ENCODE results near the gene ICAM3. TPM values are rescaled to one million over a fixed set of nuclear protein-coding genes. Genes with fewer than 3 reads are reported as not detected.
A peak's percentile ranks its signal among the peaks of the same experiment; 100 is the strongest.

ICAM3 gene
- total RNA-seq, 2 experiments from 2014 or later: 76.3 to 79.6 TPM

- Mint-ChIP-seq H3K27ac (no peak overlapping the region), H3K4me1 (peaks cover 43% of the 10 kb centered on the region), H3K36me3 (peaks cover 2% of the 10 kb centered on the region), H3K4me3 (peak overlapping the region; percentile 63), H3K27me3 (peaks cover 86% of the 10 kb centered on the region), H3K9me3 (no peaks in the 10 kb centered on the region)
- no peak for DNase-seq
Measured at GRCh38 chr19:10292789-10293636, 46.4 kb downstream of the ICAM3 start.

- no peaks in the 10 kb centered on the region for H3K9me3 Mint-ChIP-seq
- peaks cover 93% of the 10 kb centered on the region for H3K27me3 Mint-ChIP-seq
- peaks cover 47% of the 10 kb centered on the region for H3K4me1 Mint-ChIP-seq
- H3K27ac Mint-ChIP-seq: no peak overlapping the region
- DNase-seq: peak; percentile 70
- peak overlapping the region; percentile 63 for H3K4me3 Mint-ChIP-seq
- H3K36me3 Mint-ChIP-seq: peaks cover 2% of the 10 kb centered on the region
Measured at GRCh38 chr19:10292206-10292788, 47.1 kb downstream of the ICAM3 start.

DNA sequence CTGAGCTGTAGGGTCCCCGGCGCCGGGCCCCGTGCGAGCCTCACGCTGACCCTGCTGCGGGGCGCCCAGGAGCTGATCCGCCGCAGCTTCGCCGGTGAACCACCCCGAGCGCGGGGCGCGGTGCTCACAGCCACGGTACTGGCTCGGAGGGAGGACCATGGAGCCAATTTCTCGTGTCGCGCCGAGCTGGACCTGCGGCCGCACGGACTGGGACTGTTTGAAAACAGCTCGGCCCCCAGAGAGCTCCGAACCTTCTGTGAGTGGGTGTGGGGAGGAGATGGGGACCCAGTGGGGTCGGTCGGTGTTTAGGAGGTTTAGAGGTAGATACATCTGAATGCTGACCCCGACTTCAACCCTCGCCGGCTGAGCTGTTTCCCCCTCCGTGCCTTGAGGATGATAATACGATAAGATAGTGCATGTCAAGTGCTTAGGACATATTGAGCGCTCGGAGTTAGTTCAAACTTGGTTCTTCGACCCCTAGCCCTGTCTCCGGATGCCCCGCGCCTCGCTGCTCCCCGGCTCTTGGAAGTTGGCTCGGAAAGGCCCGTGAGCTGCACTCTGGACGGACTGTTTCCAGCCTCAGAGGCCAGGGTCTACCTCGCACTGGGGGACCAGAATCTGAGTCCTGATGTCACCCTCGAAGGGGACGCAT, 47.7 kb downstream of the ICAM3 start:
- Mint-ChIP-seq H3K4me1 (peaks cover 51% of the 10 kb centered on the region), H3K36me3 (peaks cover 2% of the 10 kb centered on the region), H3K27ac (no peak overlapping the region), H3K9me3 (no peaks in the 10 kb centered on the region), H3K27me3 (peaks cover 92% of the 10 kb centered on the region), H3K4me3 (peak overlapping the region; percentile 63)
- DNase-seq: no peak

- peak; percentile 48 for DNase-seq
- peaks cover 90% of the 10 kb centered on the region for H3K27me3 Mint-ChIP-seq
- peaks cover 7% of the 10 kb centered on the region for H3K36me3 Mint-ChIP-seq
- H3K4me1 Mint-ChIP-seq: peaks cover 57% of the 10 kb centered on the region
- no peaks in the 10 kb centered on the region for H3K9me3 Mint-ChIP-seq
- no peak overlapping the region for H3K27ac Mint-ChIP-seq
- peak overlapping the region; percentile 77 for H3K4me3 Mint-ChIP-seq
Measured at GRCh38 chr19:10290876-10291553, 48.4 kb downstream of the ICAM3 start.

DNA sequence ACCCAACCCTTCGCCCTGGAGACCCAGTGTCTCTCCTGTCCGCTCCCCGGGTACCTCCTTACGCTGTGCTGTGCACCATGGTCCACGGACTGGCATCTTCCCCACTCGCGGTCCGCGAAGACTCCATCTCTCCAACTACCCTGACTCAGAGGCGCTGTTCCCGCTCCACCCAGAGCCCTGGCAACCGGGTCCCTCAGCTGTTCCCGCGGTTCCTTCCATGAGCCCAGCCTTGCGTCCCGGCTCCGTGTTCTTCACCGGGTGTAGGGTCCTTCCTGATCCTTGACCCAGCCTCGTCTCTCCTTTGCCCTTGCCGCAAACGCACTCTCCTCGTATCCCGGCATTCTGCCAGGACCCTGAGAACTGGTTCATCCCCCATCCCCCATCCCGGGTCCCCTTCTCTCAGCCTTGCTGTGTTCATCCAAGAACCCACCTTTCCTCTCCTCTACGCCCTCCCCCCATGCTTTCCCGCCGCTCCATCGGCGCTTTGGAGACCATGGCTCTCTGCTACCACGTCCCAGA, 49.0 kb downstream of the ICAM3 start:
- Mint-ChIP-seq H3K36me3 (peaks cover 10% of the 10 kb centered on the region), H3K9me3 (no peaks in the 10 kb centered on the region), H3K27ac (peak overlapping the region; percentile 11), H3K27me3 (peaks cover 84% of the 10 kb centered on the region), H3K4me1 (peaks cover 55% of the 10 kb centered on the region), H3K4me3 (peak overlapping the region; percentile 77)
- no peak for DNase-seq

- Mint-ChIP-seq H3K4me3 (peak within 1 kb of the TSS; percentile 77), H3K9me3 (no peaks in the 10 kb centered on the region), H3K4me1 (peaks cover 58% of the 10 kb centered on the region), H3K36me3 (peaks cover 16% of the 10 kb centered on the region), H3K27me3 (peaks cover 79% of the 10 kb centered on the region), H3K27ac (peak within 1 kb of the TSS; percentile 25)
- peak; percentile 57 for DNase-seq
Measured at GRCh38 chr19:10289836-10290356, 49.5 kb downstream of the ICAM3 start, which contains the start of gene ICAM5. Gene ICAM5 (plus strand): TSS chr19:10289952. CDS start chr19:10290044, 92 bp downstream.

GRCh38 chr19:10289167-10289835, 50.1 kb downstream of the ICAM3 start:
- Mint-ChIP-seq H3K27me3 (peaks cover 73% of the 10 kb centered on the region), H3K4me1 (peaks cover 54% of the 10 kb centered on the region), H3K4me3 (peak overlapping the region; percentile 77), H3K27ac (no peak overlapping the region), H3K9me3 (no peaks in the 10 kb centered on the region), H3K36me3 (peaks cover 22% of the 10 kb centered on the region)
- DNase-seq: peak; percentile 77

DNA sequence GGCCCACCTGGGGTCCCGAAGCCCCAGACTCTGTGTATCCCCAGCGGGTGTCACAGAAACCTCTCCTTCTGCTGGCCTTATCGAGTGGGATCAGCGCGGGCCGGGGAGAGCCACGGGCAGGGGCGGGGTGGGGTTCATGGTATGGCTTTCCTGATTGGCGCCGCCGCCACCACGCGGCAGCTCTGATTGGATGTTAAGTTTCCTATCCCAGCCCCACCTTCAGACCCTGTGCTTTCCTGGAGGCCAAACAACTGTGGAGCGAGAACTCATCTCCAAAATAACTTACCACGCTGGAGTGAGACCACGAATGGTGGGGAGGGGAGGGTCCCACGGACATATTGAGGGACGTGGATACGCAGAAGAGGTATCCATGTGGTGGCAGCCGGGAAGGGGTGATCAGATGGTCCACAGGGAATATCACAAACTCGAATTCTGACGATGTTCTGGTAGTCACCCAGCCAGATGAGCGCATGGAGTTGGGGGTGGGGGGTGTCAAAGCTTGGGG, 50.7 kb downstream of the ICAM3 start:
- peaks cover 25% of the 10 kb centered on the region for H3K36me3 Mint-ChIP-seq
- H3K27me3 Mint-ChIP-seq: peaks cover 67% of the 10 kb centered on the region
- DNase-seq: peak; percentile 44
- H3K9me3 Mint-ChIP-seq: no peaks in the 10 kb centered on the region
- H3K4me3 Mint-ChIP-seq: peak overlapping the region; percentile 77
- peaks cover 54% of the 10 kb centered on the region for H3K4me1 Mint-ChIP-seq
- peak overlapping the region; percentile 25 for H3K27ac Mint-ChIP-seq

GRCh38 chr19:10286803-10287737, 52.4 kb downstream of the ICAM3 start, which contains the start of gene ICAM4:
Gene ICAM4 (plus strand): TSS chr19:10286955. CDS start chr19:10287013, 58 bp downstream.
- peaks cover 29% of the 10 kb centered on the region for H3K36me3 Mint-ChIP-seq
- H3K27me3 Mint-ChIP-seq: peaks cover 50% of the 10 kb centered on the region
- DNase-seq: peak; percentile 37
- H3K4me3 Mint-ChIP-seq: peak within 1 kb of the TSS; percentile 10
- H3K4me1 Mint-ChIP-seq: peaks cover 43% of the 10 kb centered on the region
- no peak within 1 kb of the TSS for H3K27ac Mint-ChIP-seq
- no peaks in the 10 kb centered on the region for H3K9me3 Mint-ChIP-seq

DNA sequence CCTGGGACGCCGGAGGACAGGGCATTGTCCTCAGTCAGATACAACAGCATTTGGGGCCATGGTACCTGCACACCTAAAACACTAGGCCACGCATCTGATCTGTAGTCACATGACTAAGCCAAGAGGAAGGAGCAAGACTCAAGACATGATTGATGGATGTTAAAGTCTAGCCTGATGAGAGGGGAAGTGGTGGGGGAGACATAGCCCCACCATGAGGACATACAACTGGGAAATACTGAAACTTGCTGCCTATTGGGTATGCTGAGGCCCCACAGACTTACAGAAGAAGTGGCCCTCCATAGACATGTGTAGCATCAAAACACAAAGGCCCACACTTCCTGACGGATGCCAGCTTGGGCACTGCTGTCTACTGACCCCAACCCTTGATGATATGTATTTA, 54.0 kb downstream of the ICAM3 start:
- peaks cover 34% of the 10 kb centered on the region for H3K4me1 Mint-ChIP-seq
- H3K4me3 Mint-ChIP-seq: no peak overlapping the region
- peaks cover 36% of the 10 kb centered on the region for H3K36me3 Mint-ChIP-seq
- no peak overlapping the region for H3K27ac Mint-ChIP-seq
- H3K27me3 Mint-ChIP-seq: peaks cover 34% of the 10 kb centered on the region
- H3K9me3 Mint-ChIP-seq: no peaks in the 10 kb centered on the region
- DNase-seq: no peak

- Mint-ChIP-seq H3K4me3 (no peak overlapping the region), H3K9me3 (no peaks in the 10 kb centered on the region), H3K27ac (no peak overlapping the region), H3K36me3 (peaks cover 38% of the 10 kb centered on the region), H3K27me3 (peaks cover 29% of the 10 kb centered on the region), H3K4me1 (peaks cover 33% of the 10 kb centered on the region)
- no peak for DNase-seq
Measured at GRCh38 chr19:10284960-10285278, 54.5 kb downstream of the ICAM3 start.

- H3K36me3 Mint-ChIP-seq: peaks cover 42% of the 10 kb centered on the region
- no peak for DNase-seq
- no peak overlapping the region for H3K4me3 Mint-ChIP-seq
- no peak overlapping the region for H3K27ac Mint-ChIP-seq
- H3K4me1 Mint-ChIP-seq: peaks cover 35% of the 10 kb centered on the region
- no peaks in the 10 kb centered on the region for H3K9me3 Mint-ChIP-seq
- peaks cover 24% of the 10 kb centered on the region for H3K27me3 Mint-ChIP-seq
Measured at GRCh38 chr19:10284065-10284959, 55.1 kb downstream of the ICAM3 start.
